Measurements from ENCODE around the gene MREG.

The MREG gene

GRCh38 chr2:216013080-216013909, at the start of gene MREG:
Gene MREG, minus strand, starts transcription at chr2:216013551. Its CDS starts 224 bp downstream, at chr2:216013327.
- DNase-seq (ENCODE audit: low read depth in 1 of 2, low spot score in 1 of 2), result peak; percentile 50 to 79

- no peak for DNase-seq (ENCODE audit: low read depth in 1 of 2, low spot score in 1 of 2)
These were observed 46.0 kb upstream of the MREG start for GRCh38 chr2:216059233-216059834.

GRCh38 chr2:216057688-216058193, 44.4 kb upstream of the MREG start:
- peak; percentile 17 to 22 for DNase-seq (ENCODE audit: low read depth in 1 of 2, low spot score in 1 of 2)

- no peak for DNase-seq (ENCODE audit: low read depth in 1 of 2, low spot score in 1 of 2)
These were observed 43.4 kb upstream of the MREG start for GRCh38 chr2:216056739-216057138.

GRCh38 chr2:216055680-216056079, 42.3 kb upstream of the MREG start:
- DNase-seq (ENCODE audit: low read depth in 1 of 2, low spot score in 1 of 2), result no peak

- DNase-seq (ENCODE audit: low read depth in 1 of 2, low spot score in 1 of 2), result no peak
These were observed 39.1 kb upstream of the MREG start for GRCh38 chr2:216052420-216052819.

- DNase-seq (ENCODE audit: low read depth in 1 of 2, low spot score in 1 of 2), result no peak
These were observed 38.0 kb upstream of the MREG start for GRCh38 chr2:216051350-216051749.

- no peak for DNase-seq (ENCODE audit: low read depth in 1 of 2, low spot score in 1 of 2)
These were observed 36.1 kb upstream of the MREG start for GRCh38 chr2:216049452-216049851.

GRCh38 chr2:216047397-216047796, 34.0 kb upstream of the MREG start:
- DNase-seq (ENCODE audit: low read depth in 1 of 2, low spot score in 1 of 2), result no peak

GRCh38 chr2:216044883-216045486, 31.6 kb upstream of the MREG start:
- DNase-seq (ENCODE audit: low read depth in 1 of 2, low spot score in 1 of 2), result no peak

- DNase-seq (ENCODE audit: low read depth in 1 of 2, low spot score in 1 of 2), result no peak
These were observed 30.6 kb upstream of the MREG start for GRCh38 chr2:216043949-216044348.

- DNase-seq (ENCODE audit: low read depth in 1 of 2, low spot score in 1 of 2), result no peak
These were observed 28.1 kb upstream of the MREG start for GRCh38 chr2:216041438-216041837.

- no peak for DNase-seq (ENCODE audit: low read depth in 1 of 2, low spot score in 1 of 2)
These were observed 26.6 kb upstream of the MREG start for GRCh38 chr2:216039918-216040317.

- peak; percentile 47 to 68 for DNase-seq (ENCODE audit: low read depth in 1 of 2, low spot score in 1 of 2)
These were observed 20.7 kb upstream of the MREG start for GRCh38 chr2:216034065-216034464.

GRCh38 chr2:216033403-216033802, 20.1 kb upstream of the MREG start:
- DNase-seq (ENCODE audit: low read depth in 1 of 2, low spot score in 1 of 2), result no peak

GRCh38 chr2:216031960-216032689, 18.8 kb upstream of the MREG start:
- no peak for DNase-seq (ENCODE audit: low read depth in 1 of 2, low spot score in 1 of 2)

- DNase-seq (ENCODE audit: low read depth in 1 of 2, low spot score in 1 of 2), result no peak
These were observed 16.9 kb upstream of the MREG start for GRCh38 chr2:216030216-216030615.

- no peak for DNase-seq (ENCODE audit: low read depth in 1 of 2, low spot score in 1 of 2)
These were observed 16.2 kb upstream of the MREG start for GRCh38 chr2:216029416-216030129.

GRCh38 chr2:216024779-216025336, 11.5 kb upstream of the MREG start:
- no peak for DNase-seq (ENCODE audit: low read depth in 1 of 2, low spot score in 1 of 2)

GRCh38 chr2:216023055-216023648, 9.8 kb upstream of the MREG start:
- no peak for DNase-seq (ENCODE audit: low read depth in 1 of 2, low spot score in 1 of 2)
